NCI-H187 treated with DMSO at 0.1 percent for 48 hours (cell line): ENCODE measurements around the gene NCCRP1.
"Not testable (repeated sequence)": the region's sequence is repeated elsewhere in the genome, so short reads cannot be mapped to it uniquely, and the experiment has no call there.

Experiments
- DNase-seq: peaks from one replicate; lab custom pipeline; 2025; lab: John Stamatoyannopoulos, UW

Gene NCCRP1

DNA sequence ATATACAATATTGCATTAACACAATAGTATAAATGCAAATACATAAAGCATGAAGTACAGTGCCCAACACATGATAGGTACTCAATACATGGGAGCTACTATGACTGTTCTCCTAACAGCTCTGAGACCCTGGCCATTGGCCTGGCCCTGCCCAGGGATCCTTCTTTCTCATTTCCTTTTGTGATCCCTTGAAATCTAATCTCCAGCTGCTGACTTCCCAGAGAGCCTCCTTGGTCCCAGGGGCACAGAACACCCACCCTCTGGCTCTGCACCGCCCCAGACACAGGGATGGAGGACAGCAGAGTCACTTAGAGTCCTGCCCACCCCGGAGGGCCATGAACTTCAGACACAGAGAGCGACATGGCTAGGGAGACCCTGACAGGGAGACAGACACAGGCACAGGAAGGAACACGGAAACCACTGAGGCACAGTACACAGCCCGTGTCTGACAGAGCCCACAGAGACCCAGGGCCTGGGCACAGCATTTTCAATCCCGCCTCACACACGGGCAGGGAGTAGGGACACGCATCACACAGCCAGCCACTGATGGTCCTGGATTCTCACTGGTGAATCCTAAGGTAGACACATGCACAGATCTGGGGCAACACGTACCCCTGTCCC lies 11.5 kb downstream of the NCCRP1 start:
- no peak for DNase-seq

- DNase-seq: no peak
Observed at GRCh38 chr19:39209196-39209595, 12.4 kb downstream of the NCCRP1 start.

- DNase-seq: no peak
Observed at GRCh38 chr19:39211731-39212374, 15.1 kb downstream of the NCCRP1 start.

GRCh38 chr19:39212375-39212742 lies 15.6 kb downstream of the NCCRP1 start:
- no peak for DNase-seq

DNA sequence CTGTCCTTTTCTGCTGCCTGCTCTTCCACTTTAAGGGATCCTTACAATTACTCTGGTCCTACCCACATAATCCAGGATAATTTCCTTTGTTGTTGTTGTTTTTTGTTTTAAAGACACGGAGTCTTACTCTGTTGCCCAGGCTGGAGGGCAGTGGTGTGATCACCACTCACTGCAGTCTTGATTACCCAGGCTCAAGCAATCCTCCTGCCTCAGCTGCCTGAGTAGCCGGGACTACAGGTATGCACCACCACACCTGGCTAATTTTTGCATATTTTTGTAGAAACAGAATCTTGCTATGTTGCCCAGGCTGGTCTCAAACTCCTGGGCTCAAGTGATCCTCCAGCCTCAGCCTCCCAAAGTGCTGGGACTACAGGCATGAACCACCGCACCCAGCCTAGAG lies 18.6 kb downstream of the NCCRP1 start:
- DNase-seq: not testable (repeated sequence)

DNA sequence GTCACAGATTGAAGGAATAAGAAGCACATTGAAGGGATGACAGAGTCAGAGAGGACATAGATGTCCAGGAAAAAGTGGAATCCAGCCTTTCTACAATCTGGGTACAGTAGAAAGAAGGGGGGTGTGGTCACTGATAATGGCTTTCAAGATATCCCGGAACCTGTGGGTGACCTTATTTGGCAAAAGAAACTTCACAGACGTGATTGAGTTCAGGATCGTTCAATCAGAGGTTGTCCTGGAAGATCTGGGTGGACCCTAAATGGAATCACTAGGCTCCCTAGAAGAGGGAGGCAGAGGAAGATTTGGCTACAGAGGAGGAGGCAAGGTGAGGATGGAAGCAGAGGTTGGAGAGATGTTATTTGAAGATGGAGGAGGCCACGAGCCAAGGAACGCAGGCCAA lies 20.3 kb downstream of the NCCRP1 start:
- DNase-seq: no peak

DNA sequence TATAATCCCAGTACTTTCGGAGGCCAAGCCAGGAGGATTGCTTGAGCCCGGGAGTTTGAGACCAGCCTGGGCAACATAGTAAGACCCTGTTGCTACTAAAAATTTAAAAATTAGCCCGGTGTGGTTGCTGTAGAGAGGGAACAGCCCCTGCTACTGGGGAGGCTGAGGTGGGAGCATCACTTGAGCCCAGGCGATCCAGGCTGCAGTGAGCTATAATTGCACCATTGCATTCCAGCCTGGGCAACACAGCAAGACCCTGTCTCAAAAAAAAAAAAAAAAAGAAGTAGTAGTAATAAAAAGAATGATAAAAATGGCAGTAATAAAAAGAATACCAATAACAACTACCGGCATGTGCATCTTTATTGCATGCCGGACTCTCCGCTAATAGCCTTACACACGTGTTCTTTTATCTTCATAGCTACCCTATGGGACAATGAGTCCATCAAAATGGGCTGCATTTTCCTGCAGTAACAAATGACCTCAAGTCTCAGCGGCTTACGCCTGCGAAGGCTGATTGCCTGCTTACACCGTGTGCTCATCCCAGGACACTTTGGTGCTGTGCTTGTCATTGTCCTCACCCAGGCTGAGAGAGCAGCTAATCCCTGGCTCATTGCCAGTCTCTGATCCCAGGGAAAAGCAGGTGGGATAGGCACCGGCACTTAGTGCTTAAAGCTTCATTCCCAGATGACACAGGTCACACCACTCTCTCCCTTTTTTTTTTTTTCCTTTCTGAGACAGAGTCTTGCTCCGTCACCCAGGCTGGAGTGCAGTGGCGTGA lies 21.7 kb downstream of the NCCRP1 start:
- DNase-seq: no peak

DNA sequence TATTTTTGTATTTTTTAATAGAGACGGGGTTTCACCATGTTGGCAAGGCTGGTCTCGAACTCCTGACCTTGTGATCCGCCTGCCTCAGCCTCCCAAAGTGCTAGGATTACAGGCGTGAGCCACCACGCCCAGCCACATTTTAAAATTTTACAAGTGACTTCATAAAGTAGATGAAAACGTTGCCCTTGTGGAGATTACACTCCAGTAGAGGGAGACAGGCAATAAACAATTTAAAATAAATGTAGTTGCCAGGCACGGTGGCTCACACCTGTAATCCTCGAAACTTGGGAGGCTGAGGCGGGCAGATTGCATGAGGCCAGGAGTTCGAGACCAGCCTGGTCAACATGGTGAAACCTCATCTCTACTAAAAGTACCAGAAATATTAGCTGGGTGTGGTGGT lies 22.3 kb downstream of the NCCRP1 start:
- DNase-seq: not testable (repeated sequence)

GRCh38 chr19:39223703-39224279 lies 27.0 kb downstream of the NCCRP1 start:
- DNase-seq: no peak

GRCh38 chr19:39224910-39225309 lies 28.1 kb downstream of the NCCRP1 start:
- DNase-seq: no peak

- no peak for DNase-seq
Observed at GRCh38 chr19:39230096-39230764, 33.5 kb downstream of the NCCRP1 start.

- DNase-seq: no peak
Observed at GRCh38 chr19:39232708-39233107, 35.9 kb downstream of the NCCRP1 start.

DNA sequence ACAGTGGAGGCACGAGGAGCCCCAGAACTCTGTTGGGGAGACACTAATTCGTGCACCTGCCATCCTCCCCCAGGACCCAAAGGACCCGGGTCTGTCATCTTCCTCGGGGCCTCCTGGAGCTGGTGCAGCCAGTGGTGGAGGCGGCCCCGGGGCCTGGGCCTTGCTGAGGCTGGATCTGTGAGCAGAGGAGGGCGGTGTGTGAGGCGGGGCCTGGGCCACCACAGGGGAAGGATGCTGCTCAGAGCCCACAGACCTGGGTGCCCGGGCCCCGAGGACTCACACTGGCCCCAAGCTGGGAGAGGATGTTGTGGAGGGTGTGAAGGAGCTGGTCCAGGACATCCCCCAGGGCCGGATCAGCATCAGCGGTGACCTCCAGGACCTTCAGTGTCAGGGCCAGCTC lies 39.8 kb downstream of the NCCRP1 start:
- DNase-seq: no peak

DNA sequence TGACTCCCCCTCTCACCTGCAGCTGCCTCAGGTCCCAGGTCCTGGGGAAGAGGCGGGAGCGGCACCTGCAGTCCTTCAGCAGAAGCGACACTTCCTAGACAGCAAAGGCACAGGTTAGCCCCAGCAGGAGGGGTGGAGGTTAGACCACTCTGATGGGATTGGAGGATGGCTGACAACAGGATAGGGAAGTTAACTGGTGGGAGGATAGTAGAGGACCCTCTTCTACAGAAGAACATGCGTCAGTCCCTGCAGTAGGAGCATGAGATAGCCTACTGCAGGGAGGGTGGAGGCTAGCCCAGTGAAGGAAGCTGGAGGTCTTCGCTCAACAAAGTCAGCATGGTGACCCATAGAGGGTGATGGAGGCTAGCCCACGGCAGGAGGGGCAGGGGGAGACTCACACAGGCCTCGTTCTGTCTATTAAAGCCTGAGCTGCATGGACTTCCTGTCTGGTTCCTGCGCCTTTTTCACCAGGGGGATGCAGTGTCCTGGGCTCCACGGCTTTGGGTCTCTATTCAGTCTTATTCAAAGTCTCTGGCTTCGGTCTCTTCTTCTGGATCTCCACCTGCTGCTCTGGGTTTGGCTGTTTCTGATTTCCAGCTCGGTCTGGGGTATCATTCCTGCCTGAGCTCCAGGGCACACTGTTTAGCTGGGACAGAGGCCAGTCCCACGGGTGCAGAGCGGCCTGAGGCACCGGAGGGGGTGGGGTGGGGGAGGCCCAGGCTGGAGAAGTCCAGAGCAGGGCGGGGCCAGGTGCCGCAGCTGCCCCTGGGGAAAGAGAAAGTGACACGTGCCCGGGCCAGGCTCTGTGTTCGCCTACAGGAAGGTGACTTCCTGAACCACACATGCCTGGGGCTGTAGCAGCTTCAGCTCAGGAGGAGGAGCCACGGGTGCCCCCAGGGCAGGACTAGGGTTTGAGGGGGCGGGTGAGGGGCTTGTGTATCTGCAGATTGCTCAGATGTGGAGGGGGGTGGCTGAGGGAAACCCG lies 40.7 kb downstream of the NCCRP1 start:
- DNase-seq: no peak

DNA sequence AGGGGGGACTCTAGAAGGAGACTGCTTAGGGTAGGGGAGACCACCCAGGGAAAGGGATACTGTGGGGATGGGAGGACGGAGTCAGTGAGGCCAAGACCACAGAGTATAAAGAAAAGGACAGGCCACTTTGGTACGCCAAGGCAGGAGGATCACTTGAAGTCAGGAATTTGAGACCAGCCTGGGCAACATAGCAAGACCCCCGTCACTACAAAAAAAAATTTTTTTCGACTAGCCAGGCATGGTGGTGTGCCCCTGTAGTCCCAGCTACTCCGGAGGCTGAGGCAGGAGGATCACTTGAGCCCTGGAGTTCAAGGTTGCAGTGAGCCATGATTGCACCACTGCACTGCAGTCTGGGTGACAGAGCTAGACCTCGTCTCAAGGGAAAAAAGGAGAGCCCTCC lies 41.4 kb downstream of the NCCRP1 start:
- DNase-seq: no peak

DNA sequence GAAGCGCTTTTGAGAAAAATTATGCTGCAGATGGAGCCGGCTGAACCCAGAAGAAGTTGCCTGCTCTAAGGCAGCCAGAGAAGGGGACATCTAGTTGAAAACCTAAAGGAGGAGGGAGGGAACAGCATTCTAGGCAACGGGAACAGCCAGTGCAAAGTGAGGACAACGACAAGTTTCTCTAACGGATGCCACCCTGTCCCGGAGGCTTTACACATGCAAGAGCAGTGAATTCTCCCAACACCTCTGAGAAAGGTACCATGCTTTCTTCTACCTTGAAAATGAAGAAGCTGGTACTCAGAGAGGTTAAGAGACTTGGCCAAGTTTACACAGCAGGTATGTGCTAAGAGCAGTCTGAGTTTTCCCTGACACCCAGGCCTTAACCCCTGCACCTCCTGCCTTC lies 42.2 kb downstream of the NCCRP1 start:
- no peak for DNase-seq

- no peak for DNase-seq
Observed at GRCh38 chr19:39240421-39240820, 43.7 kb downstream of the NCCRP1 start.

GRCh38 chr19:39243741-39244140 lies 47.0 kb downstream of the NCCRP1 start:
- DNase-seq: not testable (repeated sequence)

DNA sequence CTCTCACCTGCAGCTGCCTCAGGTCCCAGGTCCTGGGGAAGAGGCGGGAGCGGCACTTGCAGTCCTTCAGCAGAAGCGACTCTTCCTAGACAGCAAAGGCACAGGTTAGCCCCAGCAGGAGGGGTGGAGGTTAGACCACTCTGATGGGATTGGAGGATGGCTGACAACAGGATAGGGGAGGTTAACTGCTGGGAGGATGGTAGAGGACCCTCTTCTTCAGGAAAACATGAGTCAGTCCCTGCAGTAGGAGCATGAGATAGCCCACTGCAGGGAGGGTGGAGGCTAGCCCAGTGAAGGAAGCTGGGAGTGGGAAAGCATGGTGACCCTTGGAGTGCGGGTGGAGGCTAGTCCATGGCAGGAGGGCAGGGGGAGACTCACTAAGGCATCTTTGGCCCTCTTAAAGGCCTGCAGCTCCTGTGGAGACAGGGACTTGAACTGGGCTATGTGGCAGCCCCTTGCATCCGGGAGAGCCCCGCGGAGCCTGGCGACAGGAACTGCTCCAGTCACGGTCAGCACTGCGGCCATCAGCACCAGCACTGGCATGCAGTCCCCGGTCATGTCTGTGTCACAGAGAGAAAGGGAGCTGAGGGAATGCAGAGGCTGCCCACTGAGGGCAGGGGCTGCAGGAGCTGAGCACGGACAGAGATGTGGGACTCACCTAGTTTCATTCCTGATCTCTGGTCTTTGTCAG lies 47.8 kb downstream of the NCCRP1 start, which contains the start of gene IFNL3:
Gene IFNL3, minus strand, starts transcription at position 597 of the 691 bp plus-strand sequence. Its CDS starts 39 bp downstream, at position 558.
- not testable (repeated sequence) for DNase-seq

DNA sequence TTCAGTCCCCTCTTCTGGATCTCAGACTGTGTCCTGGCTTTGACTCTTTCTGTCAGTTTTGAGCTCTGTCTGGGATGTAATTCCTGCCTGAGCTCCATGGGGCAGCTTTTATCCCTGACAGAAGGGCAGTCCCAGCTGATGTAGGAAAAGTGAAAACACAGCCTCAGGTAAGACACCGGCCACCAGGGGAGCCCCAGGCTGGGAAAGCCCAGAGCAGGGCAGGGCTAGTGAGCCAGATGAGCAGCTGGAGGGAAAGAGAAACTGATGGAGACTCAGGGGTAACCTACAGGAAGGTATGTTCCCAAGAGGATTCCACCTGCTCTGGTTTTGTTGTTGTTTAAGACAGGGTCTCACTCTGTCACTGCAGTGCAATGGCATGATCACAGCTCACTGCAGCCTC lies 48.4 kb downstream of the NCCRP1 start:
- DNase-seq: not testable (repeated sequence)
